ENCODE measurements around the gene PDCD5. TPM values are rescaled to one million over a fixed set of nuclear protein-coding genes. Genes with fewer than 3 reads are reported as not detected.

PDCD5 gene
- total RNA-seq, 2 donors from 2014 or later, result 92.8 to 106 TPM

GRCh38 chr19:32555786-32556185, 25.2 kb upstream of the PDCD5 start:
- Histone ChIP-seq H3K27ac (no peak overlapping the region), H3K4me3 (no peak overlapping the region), H3K36me3 (no peaks in the 10 kb centered on the region), H3K9me3 (no peaks in the 10 kb centered on the region), H3K27me3 (replicated peaks; ENCODE audit: insufficient read depth) (no peaks in the 10 kb centered on the region), H3K4me1 (replicated peaks) (no peaks in the 10 kb centered on the region)
- intact Hi-C loops (cut with DNase I), result no loop called here
- DNase-seq (ENCODE audit: low spot score), result no peak
- TF ChIP-seq POLR2A (IDR thresholded peaks at IDR 0.05) (no peak), CTCF (IDR thresholded peaks at IDR 0.05) (no peak), POLR2AphosphoS5 (IDR thresholded peaks at IDR 0.05) (no peak)
- WGBS, result 58% methylated on average over 1 of the region's 1 CpG

- H3K9me3 ChIP-seq, result no peaks in the 10 kb centered on the region
- TF ChIP-seq POLR2AphosphoS5 (IDR thresholded peaks at IDR 0.05) (no peak), CTCF (IDR thresholded peaks at IDR 0.05) (no peak), POLR2A (IDR thresholded peaks at IDR 0.05) (no peak)
- intact Hi-C loops (cut with DNase I), result no loop called here
- no peak overlapping the region for H3K4me3 ChIP-seq
- WGBS, result 58% methylated on average over 10 of the region's 10 CpGs
- H3K27ac ChIP-seq, result no peak overlapping the region
- DNase-seq (ENCODE audit: low spot score), result no peak
- H3K36me3 ChIP-seq, result no peaks in the 10 kb centered on the region
- H3K27me3 ChIP-seq (replicated peaks; ENCODE audit: insufficient read depth), result no peaks in the 10 kb centered on the region
- no peaks in the 10 kb centered on the region for H3K4me1 ChIP-seq (replicated peaks)
Observed at GRCh38 chr19:32558607-32559228, 22.3 kb upstream of the PDCD5 start.

DNA sequence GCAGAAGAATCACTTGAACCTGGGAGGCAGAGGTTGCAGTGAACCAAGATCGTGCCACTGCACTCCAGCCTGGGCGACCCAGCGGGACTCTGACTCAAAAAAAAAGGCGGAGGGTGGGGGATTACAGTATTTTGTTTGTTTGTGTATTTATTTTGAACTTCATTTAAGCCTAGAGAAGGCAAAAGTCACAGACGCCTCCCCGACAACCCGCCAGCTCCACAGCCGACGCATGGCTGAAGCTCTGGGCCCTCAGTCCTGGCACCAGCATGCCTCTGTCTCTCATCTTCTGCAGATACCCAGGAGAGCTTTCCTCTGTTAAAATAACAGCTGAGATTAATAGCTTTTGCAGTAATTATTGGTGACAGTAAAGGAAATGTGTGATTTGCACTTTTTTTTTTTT, 17.2 kb upstream of the PDCD5 start:
- TF ChIP-seq POLR2A (IDR thresholded peaks at IDR 0.05), result no peak
- no peak for TF ChIP-seq CTCF (IDR thresholded peaks at IDR 0.05)
- TF ChIP-seq POLR2AphosphoS5 (IDR thresholded peaks at IDR 0.05), result no peak
- Histone ChIP-seq H3K36me3 (no peaks in the 10 kb centered on the region), H3K4me1 (replicated peaks) (no peaks in the 10 kb centered on the region), H3K27ac (no peak overlapping the region), H3K9me3 (no peaks in the 10 kb centered on the region), H3K27me3 (replicated peaks; ENCODE audit: insufficient read depth) (no peaks in the 10 kb centered on the region), H3K4me3 (no peak overlapping the region)
- 90% methylated on average over 9 of the region's 9 CpGs for WGBS
- DNase-seq (ENCODE audit: low spot score), result no peak
- intact Hi-C loops (cut with DNase I), result no loop called here

GRCh38 chr19:32566246-32566830, 14.7 kb upstream of the PDCD5 start:
- no peaks in the 10 kb centered on the region for H3K4me1 ChIP-seq (replicated peaks)
- no peaks in the 10 kb centered on the region for H3K9me3 ChIP-seq
- no peak overlapping the region for H3K27ac ChIP-seq
- WGBS, result 82% methylated on average over 5 of the region's 5 CpGs
- intact Hi-C loops (cut with DNase I), result no loop called here
- TF ChIP-seq CTCF (IDR thresholded peaks at IDR 0.05) (no peak), POLR2AphosphoS5 (IDR thresholded peaks at IDR 0.05) (no peak), POLR2A (IDR thresholded peaks at IDR 0.05) (no peak)
- H3K27me3 ChIP-seq (replicated peaks; ENCODE audit: insufficient read depth), result no peaks in the 10 kb centered on the region
- H3K4me3 ChIP-seq, result no peak overlapping the region
- no peaks in the 10 kb centered on the region for H3K36me3 ChIP-seq
- no peak for DNase-seq (ENCODE audit: low spot score)

- no peak overlapping the region for H3K27ac ChIP-seq
- H3K36me3 ChIP-seq, result no peaks in the 10 kb centered on the region
- no peaks in the 10 kb centered on the region for H3K27me3 ChIP-seq (replicated peaks; ENCODE audit: insufficient read depth)
- intact Hi-C loops (cut with DNase I), result no loop called here
- H3K9me3 ChIP-seq, result no peaks in the 10 kb centered on the region
- no peak overlapping the region for H3K4me3 ChIP-seq
- no peak for DNase-seq (ENCODE audit: low spot score)
- WGBS, result 96% methylated on average over 9 of the region's 9 CpGs
- no peak for TF ChIP-seq CTCF (IDR thresholded peaks at IDR 0.05)
- no peak for TF ChIP-seq POLR2A (IDR thresholded peaks at IDR 0.05)
- no peak for TF ChIP-seq POLR2AphosphoS5 (IDR thresholded peaks at IDR 0.05)
- H3K4me1 ChIP-seq (replicated peaks), result no peaks in the 10 kb centered on the region
Observed at GRCh38 chr19:32567486-32567885, 13.5 kb upstream of the PDCD5 start.

Measured in prostate gland (tissue), 2 donors.